HEK293T (cell line): ENCODE results near the gene CLCN7.

Experiments
- BHLHE40 ChIP-seq: fragments of 450-650 bp; IDR thresholded peaks from 2 replicates; pipeline ENCODE4 v1.6.1; 2016; ENCODE audit warnings: mild to moderate bottlenecking, moderate library complexity, borderline replicate concordance
- ELF4 ChIP-seq: fragments of 450-650 bp; IDR thresholded peaks from 2 replicates; pipeline ENCODE4 v1.6.1; 2017; ENCODE audit warnings: antibody characterized with exemption
- FOXK2 ChIP-seq: fragments of 450-650 bp; IDR thresholded peaks from 2 replicates; pipeline ENCODE4 v1.6.1; 2016; ENCODE audit warnings: mild to moderate bottlenecking
- FOXM1 ChIP-seq: fragments of 450-650 bp; IDR thresholded peaks from 2 replicates; pipeline ENCODE4 v1.6.1; 2017; ENCODE audit warnings: mild to moderate bottlenecking, borderline replicate concordance
- L3MBTL2 ChIP-seq: fragments of 450-650 bp; conservative IDR thresholded peaks from 2 replicates; pipeline ENCODE4 v1.6.1; 2016; ENCODE audit warnings: mild to moderate bottlenecking
- SP1 ChIP-seq: fragments of 450-650 bp; IDR thresholded peaks from 2 replicates; pipeline ENCODE4 v1.6.1; 2017
- SUZ12 ChIP-seq: fragments of 450-650 bp; IDR thresholded peaks from 2 replicates; pipeline ENCODE4 v1.6.1; 2016; ENCODE audit warnings: mild to moderate bottlenecking
- TARDBP ChIP-seq: fragments of 450-650 bp; IDR thresholded peaks from 2 replicates; pipeline ENCODE4 v1.6.1; 2016

GRCh38 chr16:1466054-1466453, 8.8 kb downstream of the CLCN7 start:
- TF ChIP-seq BHLHE40 (no peak), FOXK2 (no peak), TARDBP (no peak), FOXM1 (no peak), SP1 (no peak), SUZ12 (no peak), L3MBTL2 (no peak), ELF4 (no peak)
